ENCODE data around the gene RFXAP. TPM values are rescaled to one million over a fixed set of nuclear protein-coding genes. Genes with fewer than 3 reads are reported as not detected.

The RFXAP gene
- polyA plus RNA-seq, 1 of the 3 experiments (the other 2 are of a cell fraction) = 4.1 TPM

DNA sequence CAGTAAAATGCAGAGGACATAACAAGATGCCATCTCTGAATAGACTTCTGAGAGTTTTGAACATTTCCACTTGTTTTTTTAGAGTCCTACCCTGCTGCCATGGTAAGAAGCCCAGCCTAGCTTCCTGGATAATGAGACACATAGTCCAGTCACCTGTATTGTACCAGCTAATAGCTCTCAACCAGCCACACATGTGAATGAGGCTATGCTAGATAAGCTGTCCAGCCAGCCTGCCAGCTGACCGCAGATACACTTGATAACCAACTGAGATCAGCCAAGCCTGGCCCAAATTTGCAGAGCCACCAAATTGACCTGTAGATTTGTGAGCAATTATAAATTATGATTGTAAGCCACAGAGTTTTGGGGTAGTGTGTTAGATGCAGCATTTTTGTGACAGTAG, 10.7 kb downstream of the RFXAP start (continued):
- TF ChIP-seq, protein P1, sequence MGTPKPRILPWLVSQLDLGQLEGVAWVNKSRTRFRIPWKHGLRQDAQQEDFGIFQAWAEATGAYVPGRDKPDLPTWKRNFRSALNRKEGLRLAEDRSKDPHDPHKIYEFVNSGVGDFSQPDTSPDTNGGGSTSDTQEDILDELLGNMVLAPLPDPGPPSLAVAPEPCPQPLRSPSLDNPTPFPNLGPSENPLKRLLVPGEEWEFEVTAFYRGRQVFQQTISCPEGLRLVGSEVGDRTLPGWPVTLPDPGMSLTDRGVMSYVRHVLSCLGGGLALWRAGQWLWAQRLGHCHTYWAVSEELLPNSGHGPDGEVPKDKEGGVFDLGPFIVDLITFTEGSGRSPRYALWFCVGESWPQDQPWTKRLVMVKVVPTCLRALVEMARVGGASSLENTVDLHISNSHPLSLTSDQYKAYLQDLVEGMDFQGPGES (IDR thresholded peaks at IDR 0.05; ENCODE audit: low read depth, low read length) = no peak
- TF ChIP-seq GATA2 (CRISPR knock-in tag; IDR thresholded peaks at IDR 0.05) = peak; percentile 92
- TF ChIP-seq RCOR1 (IDR thresholded peaks at IDR 0.05; ENCODE audit: low read length) = peak; percentile 75
- peak; percentile 16; the same call in 1 of the 2 replicates for TF ChIP-seq RAD21 (IDR thresholded peaks at IDR 0.05; ENCODE audit: low read length)
- TF ChIP-seq, protein P2, sequence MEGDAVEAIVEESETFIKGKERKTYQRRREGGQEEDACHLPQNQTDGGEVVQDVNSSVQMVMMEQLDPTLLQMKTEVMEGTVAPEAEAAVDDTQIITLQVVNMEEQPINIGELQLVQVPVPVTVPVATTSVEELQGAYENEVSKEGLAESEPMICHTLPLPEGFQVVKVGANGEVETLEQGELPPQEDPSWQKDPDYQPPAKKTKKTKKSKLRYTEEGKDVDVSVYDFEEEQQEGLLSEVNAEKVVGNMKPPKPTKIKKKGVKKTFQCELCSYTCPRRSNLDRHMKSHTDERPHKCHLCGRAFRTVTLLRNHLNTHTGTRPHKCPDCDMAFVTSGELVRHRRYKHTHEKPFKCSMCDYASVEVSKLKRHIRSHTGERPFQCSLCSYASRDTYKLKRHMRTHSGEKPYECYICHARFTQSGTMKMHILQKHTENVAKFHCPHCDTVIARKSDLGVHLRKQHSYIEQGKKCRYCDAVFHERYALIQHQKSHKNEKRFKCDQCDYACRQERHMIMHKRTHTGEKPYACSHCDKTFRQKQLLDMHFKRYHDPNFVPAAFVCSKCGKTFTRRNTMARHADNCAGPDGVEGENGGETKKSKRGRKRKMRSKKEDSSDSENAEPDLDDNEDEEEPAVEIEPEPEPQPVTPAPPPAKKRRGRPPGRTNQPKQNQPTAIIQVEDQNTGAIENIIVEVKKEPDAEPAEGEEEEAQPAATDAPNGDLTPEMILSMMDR (IDR thresholded peaks at IDR 0.05) = no peak
- peak; percentile 43; the same call in 1 of the 2 replicates for TF ChIP-seq MXI1 (IDR thresholded peaks at IDR 0.05; ENCODE audit: low read depth, low read length)
- 0 out of 2 replicates have a peak, but pooled peaks have one; percentile 23 for TF ChIP-seq FOXJ3 (CRISPR knock-in tag; IDR thresholded peaks at IDR 0.05)
- TF ChIP-seq, protein P3, sequence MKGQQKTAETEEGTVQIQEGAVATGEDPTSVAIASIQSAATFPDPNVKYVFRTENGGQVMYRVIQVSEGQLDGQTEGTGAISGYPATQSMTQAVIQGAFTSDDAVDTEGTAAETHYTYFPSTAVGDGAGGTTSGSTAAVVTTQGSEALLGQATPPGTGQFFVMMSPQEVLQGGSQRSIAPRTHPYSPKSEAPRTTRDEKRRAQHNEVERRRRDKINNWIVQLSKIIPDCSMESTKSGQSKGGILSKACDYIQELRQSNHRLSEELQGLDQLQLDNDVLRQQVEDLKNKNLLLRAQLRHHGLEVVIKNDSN (IDR thresholded peaks at IDR 0.05; ENCODE audit: borderline replicate concordance, low read depth) = no peak
- peak in 1 of 2 experiments; percentile 61; a peak in 1 of 4 replicates for TF ChIP-seq EP300 (IDR thresholded peaks at IDR 0.05; ENCODE audit: borderline replicate concordance in 1 of 2, low read depth in 1 of 2, low read length in 1 of 2)
- TF ChIP-seq CHD2 (IDR thresholded peaks at IDR 0.05; ENCODE audit: low read length, partially characterized antibody) = no peak

DNA sequence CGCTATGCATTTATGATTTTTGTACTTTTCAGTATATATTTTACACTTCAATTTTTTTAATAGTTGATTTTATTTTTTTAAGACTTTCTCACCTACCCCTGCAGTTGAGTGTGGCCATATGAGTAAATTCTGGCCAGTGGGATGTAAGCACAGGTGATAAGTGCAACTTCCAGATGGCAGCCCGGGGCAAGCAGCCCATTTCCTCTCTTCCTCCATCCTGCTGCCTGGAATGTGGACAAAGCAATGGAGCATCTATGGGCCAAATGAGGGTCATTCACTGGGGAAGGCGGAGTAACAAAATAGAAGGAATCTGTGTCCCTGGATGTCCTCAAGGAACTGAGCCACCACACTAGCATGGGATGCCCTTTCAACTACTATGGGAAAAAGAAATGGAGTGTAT, 12.3 kb downstream of the RFXAP start:
- ChIA-PET POLR2A (no interaction called here), CTCF (no interaction called here)
- peaks cover 0 to 12% of the 10 kb centered on the region in 2 experiments; a peak in 2 of 4 replicates for H3K4me1 ChIP-seq (ENCODE audit: control insufficient read depth in 1 of 2, insufficient read depth in 2 of 2, low read depth in 1 of 2, low read length in 1 of 2)
- peak overlapping the region in 1 of 2 experiments; percentile 4; a peak in 1 of 4 replicates for H3K27ac ChIP-seq (ENCODE audit: low read depth in 2 of 2, low read length in 1 of 2)
- H3K27me3 ChIP-seq (ENCODE audit: insufficient read depth) = no peaks in the 10 kb centered on the region
- no peaks in the 10 kb centered on the region for H3K9me3 ChIP-seq
- no peaks in the 10 kb centered on the region for H3K79me2 ChIP-seq (ENCODE audit: insufficient read depth)
- H3K4me3 ChIP-seq (ENCODE audit: low read depth in 2 of 2, low read length in 1 of 2) = no peak overlapping the region
- H3F3A ChIP-seq (replicated peaks; ENCODE audit: insufficient read depth) = peaks cover 5% of the 10 kb centered on the region
- H2AFZ ChIP-seq (ENCODE audit: low read depth) = no peak overlapping the region
- H3K9ac ChIP-seq = no peak overlapping the region
- no peak overlapping the region for H3K4me2 ChIP-seq
- no peaks in the 10 kb centered on the region for H4K20me1 ChIP-seq (ENCODE audit: insufficient read depth)
- H3K9me2 ChIP-seq = no peaks in the 10 kb centered on the region
- peaks cover 13 to 17% of the 10 kb centered on the region in 2 experiments for H3K36me3 ChIP-seq (replicated peaks in 1 of 2; ENCODE audit: control insufficient read depth in 1 of 2, insufficient read depth in 2 of 2, low read length in 1 of 2)
- no peak for DNase-seq
- TF ChIP-seq ELF1 (IDR thresholded peaks at IDR 0.05) = no peak
- TF ChIP-seq FOXJ3 (CRISPR knock-in tag; IDR thresholded peaks at IDR 0.05) = no peak
- TF ChIP-seq GATA2 (CRISPR knock-in tag; IDR thresholded peaks at IDR 0.05) = no peak
- TF ChIP-seq SMC3 (IDR thresholded peaks at IDR 0.05; ENCODE audit: low read depth, low read length) = no peak
- WGBS (ENCODE audit: low lambda C conversion rate) = 86% methylated on average over 3 of the region's 3 CpGs
